ENCODE results near the gene MIX23. TPM values are rescaled to one million over a fixed set of nuclear protein-coding genes. Genes with fewer than 3 reads are reported as not detected.
A peak's percentile ranks its signal among the peaks of the same experiment; 100 is the strongest.

MIX23 gene
- total RNA-seq, 2 experiments from 2014 or later: 154 to 168 TPM

GRCh38 chr3:122406198-122406597 lies 23.2 kb upstream of the MIX23 start:
- H3K27me3 Mint-ChIP-seq: no peaks in the 10 kb centered on the region
- peaks cover 59% of the 10 kb centered on the region for H3K36me3 Mint-ChIP-seq (ENCODE audit: low read depth)
- no peak overlapping the region for H3K4me3 Mint-ChIP-seq
- CTCF ChIA-PET: interaction anchor here (1.8 to 2.4 kb wide), 2 partner anchors 13 to 21 kb away, joined by 9 to 10 read pairs; partner anchors contain the start of gene FAM162A
- DNase-seq (peak; percentile 38), ATAC-seq (peak; percentile 64)
- TF ChIP-seq CTCF (IDR thresholded peaks at IDR 0.05): no peak
- H3K27ac Mint-ChIP-seq: peak overlapping the region; percentile 79
- POLR2A ChIA-PET: interaction anchor here (2.5 kb wide), 1 partner anchor 10 kb away, joined by 6 read pairs; the partner anchor contains the start of gene WDR5B
- H3K9me3 Mint-ChIP-seq: no peaks in the 10 kb centered on the region
- H3K4me1 Mint-ChIP-seq (ENCODE audit: low read depth): peaks cover 35% of the 10 kb centered on the region
- intact Hi-C loops (cut with micrococcal nuclease): no loop called here

- Mint-ChIP-seq H3K4me3 (no peak overlapping the region), H3K27ac (no peak overlapping the region), H3K4me1 (ENCODE audit: low read depth) (peaks cover 29% of the 10 kb centered on the region), H3K36me3 (ENCODE audit: low read depth) (peaks cover 58% of the 10 kb centered on the region), H3K9me3 (no peaks in the 10 kb centered on the region), H3K27me3 (no peaks in the 10 kb centered on the region)
- POLR2A ChIA-PET: interaction anchor here (2.5 kb wide), 1 partner anchor 11 kb away, joined by 6 read pairs; the partner anchor contains the start of gene WDR5B
- DNase-seq (no peak), ATAC-seq (no peak)
- CTCF ChIA-PET: interaction anchor here (0.7 to 2.4 kb wide), 3 partner anchors 9 to 20 kb away, joined by 3 to 10 read pairs (median 9); partner anchors contain the start of gene FAM162A
- intact Hi-C loops (cut with micrococcal nuclease): no loop called here
- TF ChIP-seq CTCF (IDR thresholded peaks at IDR 0.05): no peak
Measured at GRCh38 chr3:122405015-122405414, 22.0 kb upstream of the MIX23 start.

- Mint-ChIP-seq H3K4me1 (ENCODE audit: low read depth) (peaks cover 22% of the 10 kb centered on the region), H3K4me3 (no peak overlapping the region), H3K27me3 (no peaks in the 10 kb centered on the region), H3K27ac (no peak overlapping the region), H3K36me3 (ENCODE audit: low read depth) (peaks cover 58% of the 10 kb centered on the region), H3K9me3 (no peaks in the 10 kb centered on the region)
- TF ChIP-seq CTCF (IDR thresholded peaks at IDR 0.05): no peak
- ATAC-seq: no peak
- no peak for DNase-seq
- intact Hi-C loops (cut with micrococcal nuclease): no loop called here
- ChIA-PET POLR2A (no interaction called here), CTCF (interaction anchor here (1.8 kb wide), 1 partner anchor 10 kb away, joined by 9 read pairs; no protein-coding TSS in a partner anchor)
Measured at GRCh38 chr3:122403489-122403888, 20.5 kb upstream of the MIX23 start.

- DNase-seq (no peak), ATAC-seq (no peak)
- POLR2A ChIA-PET: interaction anchor here (1.0 kb wide), 1 partner anchor 18 kb away, joined by 3 read pairs; no protein-coding TSS in a partner anchor
- H3K27ac Mint-ChIP-seq: no peak overlapping the region
- H3K4me3 Mint-ChIP-seq: no peak overlapping the region
- CTCF ChIA-PET: no interaction called here
- intact Hi-C loops (cut with micrococcal nuclease): no loop called here
- TF ChIP-seq CTCF (IDR thresholded peaks at IDR 0.05): no peak
- peaks cover 41% of the 10 kb centered on the region for H3K36me3 Mint-ChIP-seq (ENCODE audit: low read depth)
- H3K4me1 Mint-ChIP-seq (ENCODE audit: low read depth): peaks cover 41% of the 10 kb centered on the region
- no peaks in the 10 kb centered on the region for H3K9me3 Mint-ChIP-seq
- no peaks in the 10 kb centered on the region for H3K27me3 Mint-ChIP-seq
Measured at GRCh38 chr3:122398920-122399319, 15.9 kb upstream of the MIX23 start.

GRCh38 chr3:122397201-122397600 lies 14.2 kb upstream of the MIX23 start:
- Mint-ChIP-seq H3K27me3 (no peaks in the 10 kb centered on the region), H3K27ac (no peak overlapping the region), H3K4me3 (no peak overlapping the region), H3K9me3 (no peaks in the 10 kb centered on the region), H3K36me3 (ENCODE audit: low read depth) (peaks cover 38% of the 10 kb centered on the region), H3K4me1 (ENCODE audit: low read depth) (peaks cover 44% of the 10 kb centered on the region)
- ChIA-PET POLR2A (interaction anchor here (1.2 kb wide), 1 partner anchor 11 kb away, joined by 3 read pairs; no protein-coding TSS in a partner anchor), CTCF (interaction anchor here (1.2 kb wide), 1 partner anchor 11 kb away, joined by 6 read pairs; no protein-coding TSS in a partner anchor)
- DNase-seq: no peak
- intact Hi-C loops (cut with micrococcal nuclease): no loop called here
- no peak for TF ChIP-seq CTCF (IDR thresholded peaks at IDR 0.05)
- ATAC-seq: no peak
